ENCODE measurements around the gene MSS51. TPM values are rescaled to one million over a fixed set of nuclear protein-coding genes. Genes with fewer than 3 reads are reported as not detected.

MSS51 gene
- total RNA-seq, 6 experiments from 2014 or later: 0.31 to 0.66 (median 0.50) TPM

- Mint-ChIP-seq H3K27me3 (ENCODE audit: insufficient read depth) (no peaks in the 10 kb centered on the region; the same call in 1 of the 2 replicates), H3K4me1 (ENCODE audit: low read depth) (no peaks in the 10 kb centered on the region), H3K9me3 (no peaks in the 10 kb centered on the region), H3K27ac (no peak overlapping the region), H3K4me3 (no peak overlapping the region), H3K36me3 (ENCODE audit: low read depth) (peaks cover 48% of the 10 kb centered on the region)
- DNase-seq: no peak
- no peak for TF ChIP-seq CTCF (IDR thresholded peaks at IDR 0.05)
Measured at GRCh38 chr10:73379064-73379748, 54.2 kb downstream of the MSS51 start.

- H3K27me3 Mint-ChIP-seq (ENCODE audit: insufficient read depth): no peaks in the 10 kb centered on the region; the same call in 1 of the 2 replicates
- H3K27ac Mint-ChIP-seq: no peak overlapping the region
- no peaks in the 10 kb centered on the region for H3K9me3 Mint-ChIP-seq
- TF ChIP-seq CTCF (IDR thresholded peaks at IDR 0.05): no peak
- H3K4me3 Mint-ChIP-seq: no peak overlapping the region
- DNase-seq: no peak
- no peaks in the 10 kb centered on the region for H3K4me1 Mint-ChIP-seq (ENCODE audit: low read depth)
- H3K36me3 Mint-ChIP-seq (ENCODE audit: low read depth): peaks cover 36% of the 10 kb centered on the region
Measured at GRCh38 chr10:73376679-73377078, 56.7 kb downstream of the MSS51 start.

Other genes starting within 250 kb of the MSS51 start
- gene DNAJC9, start 186.3 kb downstream of the MSS51 start, total RNA-seq (2021; fragmentation: NEBNext Ultra II Directional; extraction: Animal tissue kit (Norgen Biotek cat#: 25700)): 10 to 100 TPM; 18.6 to 30.9 (median 27.1) TPM
- 100 to 1,000 TPM; 100 to 140 (median 116) TPM for gene MRPS16, start 180.9 kb downstream of the MSS51 start, total RNA-seq (2021; fragmentation: NEBNext Ultra II Directional; extraction: Animal tissue kit (Norgen Biotek cat#: 25700))
- gene CFAP70, start 74.7 kb downstream of the MSS51 start, total RNA-seq (2021; fragmentation: NEBNext Ultra II Directional; extraction: Animal tissue kit (Norgen Biotek cat#: 25700)): under 1 TPM; 0.13 to 0.43 (median 0.21) TPM
- gene ANXA7, start 19.5 kb downstream of the MSS51 start, total RNA-seq (2021; fragmentation: NEBNext Ultra II Directional; extraction: Animal tissue kit (Norgen Biotek cat#: 25700)): 100 to 1,000 TPM; 125 to 167 (median 134) TPM
- 10 to 100 TPM; 49.7 to 66.4 (median 59.8) TPM for gene PPP3CB, start 62.5 kb upstream of the MSS51 start, total RNA-seq (2021; fragmentation: NEBNext Ultra II Directional; extraction: Animal tissue kit (Norgen Biotek cat#: 25700))
- gene USP54, start 157.8 kb upstream of the MSS51 start, total RNA-seq (2021; fragmentation: NEBNext Ultra II Directional; extraction: Animal tissue kit (Norgen Biotek cat#: 25700)): 10 to 100 TPM in 5 of 6 experiments, 1 to 10 TPM in 1; 9.1 to 12.9 (median 10.7) TPM
- gene MYOZ1, start 207.9 kb upstream of the MSS51 start, total RNA-seq (2021; fragmentation: NEBNext Ultra II Directional; extraction: Animal tissue kit (Norgen Biotek cat#: 25700)): 1 to 10 TPM in 3 of 6 experiments, under 1 TPM in 3; 0.41 to 2.5 (median 0.90) TPM
- 1 to 10 TPM; 1.5 to 3.3 (median 1.6) TPM for gene SYNPO2L, start 222.5 kb upstream of the MSS51 start, total RNA-seq (2021; fragmentation: NEBNext Ultra II Directional; extraction: Animal tissue kit (Norgen Biotek cat#: 25700))